HG03342 (cell line): ENCODE measurements around the gene ZNF385C.
A peak's percentile ranks its signal among the peaks of the same experiment; 100 is the strongest.
"Not testable (repeated sequence)": the region's sequence is repeated elsewhere in the genome, so short reads cannot be mapped to it uniquely, and the experiment has no call there.

Experiments
- ATAC-seq: cut with Tn5 transposase; IDR thresholded peaks from one replicate; pipeline ENCODE4 v1.9.1; 2021; ENCODE audit warnings: mild to moderate bottlenecking, moderate library complexity; ENCODE audit not compliant: unreplicated experiment

The ZNF385C gene

DNA sequence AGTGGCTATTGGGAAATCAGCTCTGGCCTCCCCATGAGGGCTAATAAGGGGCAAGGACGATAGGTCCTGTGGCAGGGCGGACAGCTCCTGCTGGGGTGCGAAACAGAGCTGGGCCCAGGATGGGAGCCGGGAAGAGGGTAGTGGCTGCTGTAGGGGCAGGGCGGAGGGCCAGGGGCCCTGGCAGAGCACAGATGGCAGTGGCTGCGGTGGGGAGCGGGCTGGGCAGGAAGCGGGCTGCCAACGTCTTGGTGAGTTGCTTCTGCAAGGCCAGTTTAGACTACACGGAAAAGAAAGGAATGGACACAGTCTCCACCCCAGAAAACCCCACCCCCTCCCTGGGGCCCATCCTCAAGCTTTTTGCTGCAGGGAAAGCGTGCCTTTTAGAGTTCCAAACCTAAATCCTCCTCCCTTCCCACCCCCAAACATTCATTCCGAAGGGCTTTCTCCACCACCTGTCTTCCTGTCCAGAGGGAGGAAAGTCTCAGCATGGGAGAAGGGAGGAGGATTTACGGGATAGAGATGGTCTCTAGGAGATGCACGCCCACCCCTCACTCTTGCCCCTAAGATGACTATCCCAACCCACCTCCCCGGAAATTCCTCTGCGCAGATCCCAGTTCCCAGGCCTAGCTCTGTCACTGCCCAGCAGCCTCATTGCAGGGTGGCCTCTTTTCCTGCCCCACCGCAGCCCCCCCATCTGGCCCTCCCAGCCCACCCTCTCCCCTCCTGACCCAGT is 71.2 kb downstream of the ZNF385C start:
- no peak for ATAC-seq

DNA sequence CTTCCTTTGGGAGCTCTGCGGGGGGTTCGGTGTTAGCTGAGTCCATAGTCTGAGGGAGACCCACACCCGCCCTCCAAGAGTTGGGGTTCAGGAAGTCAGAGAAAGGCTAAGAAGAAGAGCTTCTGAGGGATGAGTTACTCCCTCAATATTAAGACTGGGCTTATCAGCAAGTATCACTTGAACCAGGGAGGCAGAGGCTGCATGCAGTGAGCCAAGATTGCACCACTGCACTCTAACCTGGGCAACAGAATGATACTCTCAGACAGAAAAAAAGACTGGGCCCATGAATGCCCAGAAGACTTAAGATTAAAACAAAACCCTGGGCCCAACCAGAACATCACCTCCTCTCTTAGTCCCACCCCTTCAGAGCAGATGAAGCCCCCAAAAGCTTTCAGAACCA is 72.3 kb downstream of the ZNF385C start:
- ATAC-seq: no peak

DNA sequence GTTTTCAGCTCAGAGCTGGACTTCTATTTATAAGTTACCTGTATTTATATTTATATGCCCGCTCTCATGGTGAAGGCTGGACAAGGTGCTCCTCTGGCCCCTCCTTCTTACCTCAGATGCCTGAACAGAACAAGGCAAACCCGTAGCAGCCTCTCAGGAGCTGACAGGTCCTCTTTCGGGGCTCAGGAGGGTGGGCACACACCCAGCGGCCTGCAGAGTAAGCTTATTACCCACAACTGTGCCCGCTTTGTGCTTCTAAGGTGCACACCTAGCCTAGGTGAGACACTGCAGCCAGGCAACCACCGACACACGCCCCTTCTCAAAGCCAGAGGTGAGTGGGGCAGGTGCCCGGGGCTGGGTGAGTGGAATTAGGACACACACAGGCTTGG is 73.1 kb downstream of the ZNF385C start:
- no peak for ATAC-seq

DNA sequence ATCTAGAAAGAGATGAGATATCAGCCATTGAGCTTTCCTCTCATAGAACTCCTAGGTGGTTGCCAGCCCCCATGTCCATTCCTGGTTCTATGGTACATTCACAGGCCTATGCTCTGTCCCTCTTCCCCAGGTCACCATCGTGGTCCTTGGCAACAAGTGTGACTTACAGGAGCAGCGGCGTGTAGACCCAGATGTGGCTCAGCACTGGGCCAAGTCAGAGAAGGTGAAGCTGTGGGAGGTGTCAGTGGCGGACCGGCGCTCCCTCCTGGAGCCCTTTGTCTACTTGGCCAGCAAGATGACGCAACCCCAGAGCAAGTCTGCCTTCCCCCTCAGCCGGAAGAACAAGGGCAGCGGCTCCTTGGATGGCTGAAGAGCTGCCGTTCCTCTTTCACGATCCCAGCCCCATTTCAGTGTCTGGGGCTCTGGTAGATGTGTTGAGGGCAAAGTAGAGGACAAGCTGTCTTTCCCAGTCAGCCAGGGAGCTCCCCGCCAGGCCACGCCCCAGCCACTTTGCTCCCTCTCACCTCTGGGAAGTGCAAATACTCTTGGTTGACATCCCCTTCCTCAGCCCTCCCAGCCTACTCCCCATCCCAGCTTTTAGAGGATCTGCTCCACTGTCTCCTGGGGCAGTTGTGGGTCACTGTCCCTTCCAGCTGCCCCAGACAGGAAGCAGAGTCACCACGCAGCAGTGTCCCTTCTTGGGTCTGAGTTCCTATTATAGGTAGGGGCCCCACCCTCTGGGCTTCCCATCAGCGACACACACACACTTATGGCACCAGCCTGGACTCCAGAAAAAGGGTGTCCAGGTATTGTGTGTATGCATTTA is 74.5 kb downstream of the ZNF385C start:
- no peak for ATAC-seq

DNA sequence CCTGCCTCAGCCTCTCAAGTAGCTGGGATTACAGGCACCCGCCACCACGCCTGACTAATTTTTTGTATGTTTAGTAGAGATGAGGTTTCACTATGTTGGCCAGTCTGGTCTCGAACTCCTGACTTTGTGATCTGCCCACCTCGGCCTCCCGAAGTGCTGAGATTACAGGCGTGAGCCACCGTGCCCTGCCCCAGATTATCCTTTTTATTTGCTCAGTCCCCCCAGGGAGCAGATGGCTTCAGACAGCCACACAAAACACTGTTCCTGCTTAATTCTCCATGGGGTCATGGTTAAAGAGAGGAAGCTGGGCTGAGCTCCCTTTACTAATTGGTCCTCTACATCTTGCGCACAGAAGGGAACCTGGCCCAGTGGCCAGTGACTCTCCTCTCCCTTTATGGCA is 77.4 kb downstream of the ZNF385C start:
- ATAC-seq: not testable (repeated sequence)

DNA sequence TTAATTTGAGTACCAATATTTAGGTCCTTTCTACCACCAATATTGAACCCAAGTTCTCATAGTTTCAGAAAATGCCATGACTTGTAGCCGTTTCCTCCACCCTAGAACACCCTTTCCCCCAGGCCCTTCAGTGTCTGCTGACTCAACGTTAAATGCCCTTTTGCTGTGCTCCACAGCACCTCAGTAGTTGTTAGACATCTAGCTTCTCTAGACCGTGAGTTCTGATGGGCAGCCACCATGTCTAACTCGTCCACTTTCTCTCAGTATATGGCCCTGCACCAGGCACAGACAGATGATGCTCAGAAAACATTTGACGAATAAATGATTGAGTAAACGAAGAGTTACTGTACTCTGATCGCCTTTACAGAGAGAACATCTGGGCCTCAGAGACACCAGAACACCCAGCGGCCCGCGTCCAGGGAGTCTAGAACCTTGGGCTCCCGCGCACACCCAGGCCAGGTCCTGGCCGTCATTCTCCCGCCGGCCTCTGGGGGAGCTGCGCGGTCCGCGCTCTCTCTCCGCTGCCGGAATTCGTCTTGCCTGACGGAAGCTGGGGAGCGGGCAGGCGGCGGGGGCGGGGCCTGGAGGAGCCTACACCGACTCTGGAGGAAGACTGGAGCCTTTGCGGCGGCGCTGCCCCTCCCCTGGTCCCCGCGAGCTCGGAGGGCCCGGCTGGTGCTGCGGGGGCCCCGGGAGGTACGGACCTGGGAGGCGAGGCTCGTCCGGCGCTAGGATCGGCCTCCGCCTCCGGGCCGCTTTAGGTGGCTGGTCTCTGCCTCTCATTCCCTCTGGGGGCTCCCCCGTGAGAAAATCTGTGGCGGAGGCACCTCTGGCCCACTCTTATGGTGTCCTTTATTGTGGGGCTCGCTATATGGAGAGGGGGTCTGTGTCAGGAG is 78.5 kb downstream of the ZNF385C start, which contains the start of gene NKIRAS2:
TSS of gene NKIRAS2 (plus strand) at position 582 of the 896 bp plus-strand sequence. CDS start 1,488 bp downstream, outside the sequence.
- ATAC-seq: peak; percentile 61

DNA sequence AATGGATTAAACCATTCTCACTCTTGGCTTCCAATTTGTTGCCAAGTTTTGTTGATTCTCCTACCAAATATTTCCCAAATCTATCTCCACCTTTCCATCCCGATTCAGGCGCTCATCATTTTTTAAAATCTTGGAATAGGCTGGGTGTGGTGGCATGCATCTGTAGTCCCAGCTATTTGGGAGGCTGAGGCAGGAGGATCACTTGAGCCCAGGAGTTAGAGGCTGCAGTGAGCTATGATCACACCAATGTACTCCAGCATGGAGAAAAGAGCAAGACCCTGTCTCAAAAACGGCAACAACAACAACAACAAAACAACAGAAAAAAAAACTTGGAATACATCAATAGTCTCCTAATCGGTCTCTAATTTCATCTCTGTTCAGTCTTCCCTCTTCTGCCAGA is 79.3 kb downstream of the ZNF385C start:
- no peak for ATAC-seq

DNA sequence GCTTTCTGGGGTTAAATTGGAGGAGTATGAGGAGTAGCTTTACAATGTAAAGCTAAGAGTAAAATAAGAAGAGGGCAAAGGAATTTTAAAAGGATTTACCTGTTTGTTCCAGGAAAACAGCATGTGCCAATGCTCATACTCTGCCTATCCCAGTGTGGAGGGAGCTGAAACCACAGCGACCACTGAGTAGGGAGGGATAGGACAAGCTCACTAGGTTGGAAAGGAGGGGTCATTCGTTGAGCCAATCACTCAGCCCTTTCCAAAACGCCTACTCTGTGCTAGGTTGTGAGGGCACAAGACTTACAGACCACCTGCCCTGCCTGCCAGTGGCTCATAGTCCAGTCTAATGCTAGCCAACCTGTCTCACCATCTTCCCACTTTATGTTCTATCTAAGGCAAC is 79.9 kb downstream of the ZNF385C start:
- no peak for ATAC-seq

DNA sequence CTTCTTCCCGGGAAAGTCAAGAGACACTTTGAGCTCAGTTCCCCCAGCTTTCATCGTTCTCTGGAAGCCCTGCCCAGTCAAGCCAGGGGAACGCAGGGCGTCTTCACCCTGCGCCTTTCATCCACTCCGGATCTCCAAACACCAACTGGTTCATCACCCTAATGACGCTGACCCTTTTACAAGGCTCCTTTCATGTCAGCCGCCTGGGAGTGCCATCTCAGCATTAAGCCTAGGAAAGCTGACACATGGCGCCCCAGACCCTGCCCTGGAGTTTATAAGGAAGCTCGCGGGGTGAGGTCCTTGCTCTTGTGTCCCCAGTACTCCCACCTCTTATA is 80.4 kb downstream of the ZNF385C start:
- ATAC-seq: peak; percentile 4

DNA sequence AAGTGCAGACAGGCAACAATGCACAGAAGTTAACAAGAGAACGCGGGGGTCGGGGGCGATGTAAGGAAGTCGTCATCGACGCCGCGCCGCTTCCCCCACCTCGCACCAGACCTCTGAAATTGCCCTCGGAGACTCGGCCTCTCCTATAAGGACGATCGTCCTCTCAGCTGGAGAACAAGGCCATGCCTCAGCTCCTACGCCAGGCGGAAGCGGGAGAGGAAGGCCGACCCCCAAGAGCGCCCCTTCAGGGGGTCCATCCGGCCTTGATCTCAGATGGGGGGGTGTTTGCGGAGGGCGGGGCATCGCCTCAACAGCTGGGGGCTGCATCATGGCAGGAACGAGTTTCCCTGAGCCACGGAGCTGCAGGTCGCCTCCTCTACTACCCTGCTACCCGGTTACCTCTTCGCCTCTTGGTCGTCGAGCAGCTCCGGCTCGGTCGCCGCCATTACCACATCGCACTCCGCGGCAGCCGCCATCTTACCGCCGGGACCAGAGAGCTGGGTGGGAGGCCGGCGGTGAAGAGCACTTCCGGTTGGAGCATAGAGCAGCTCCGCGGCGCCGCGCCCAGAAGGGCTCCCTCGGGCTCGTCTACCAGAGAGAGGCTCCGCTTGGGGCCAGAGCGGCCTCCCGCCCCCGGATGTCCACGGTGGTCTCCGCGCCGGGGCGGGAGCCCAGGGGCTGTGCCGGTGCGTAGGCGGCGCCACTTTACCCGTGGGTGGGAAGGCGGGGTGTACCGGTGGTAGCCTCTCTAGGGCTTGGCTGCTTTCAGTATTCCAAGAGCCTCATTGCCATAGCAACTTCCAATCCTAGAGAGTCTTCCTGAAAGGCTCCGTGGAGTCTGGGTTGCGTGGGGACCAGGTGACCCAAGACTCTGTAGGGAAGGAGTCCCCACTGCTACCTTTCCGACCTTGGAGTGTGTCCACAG is 81.1 kb downstream of the ZNF385C start, which contains the start of gene DNAJC7:
TSS of gene DNAJC7 (minus strand) at position 499 of the 925 bp plus-strand sequence. CDS start at position 476, 23 bp downstream.
- peak; percentile 76 for ATAC-seq

DNA sequence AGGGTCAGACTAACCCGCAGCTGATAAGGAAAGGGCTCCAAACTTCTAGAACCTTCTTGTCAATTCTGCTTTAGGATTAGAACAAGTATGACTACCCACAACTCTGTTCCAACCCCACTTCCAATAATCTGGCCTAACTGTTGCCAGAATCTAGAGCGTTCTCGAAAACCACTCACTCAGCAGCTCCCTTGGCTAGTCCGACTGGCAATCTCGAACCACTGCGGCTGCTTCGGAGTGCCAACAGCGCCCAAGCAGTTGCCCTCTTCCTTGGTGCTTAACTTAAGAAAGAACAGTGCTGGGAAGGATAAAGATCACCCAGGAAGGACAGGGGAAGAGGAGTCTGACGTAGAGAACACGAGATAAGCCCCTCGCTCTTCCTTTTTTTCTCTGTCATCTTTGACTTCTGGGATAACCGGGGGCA is 81.9 kb downstream of the ZNF385C start:
- ATAC-seq: no peak

DNA sequence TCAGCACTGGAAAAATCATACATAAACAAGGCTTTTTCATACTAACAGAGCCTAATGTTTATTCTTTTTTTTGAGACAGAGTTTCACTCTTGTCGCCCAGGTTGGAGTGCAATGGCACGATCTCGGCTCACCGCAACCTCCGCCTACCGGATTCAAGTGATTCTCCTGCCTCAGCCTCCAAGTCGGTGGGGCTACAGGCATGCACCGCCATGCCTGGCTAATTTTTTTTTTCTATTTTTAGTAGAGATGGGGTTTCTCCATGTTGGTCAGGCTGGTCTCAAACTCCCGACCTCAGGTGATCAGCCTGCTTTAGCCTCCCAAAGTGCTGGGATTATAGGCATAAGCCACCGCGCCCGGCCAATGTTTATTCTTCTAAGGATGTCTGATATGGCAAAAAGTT is 84.5 kb downstream of the ZNF385C start:
- not testable (repeated sequence) for ATAC-seq

DNA sequence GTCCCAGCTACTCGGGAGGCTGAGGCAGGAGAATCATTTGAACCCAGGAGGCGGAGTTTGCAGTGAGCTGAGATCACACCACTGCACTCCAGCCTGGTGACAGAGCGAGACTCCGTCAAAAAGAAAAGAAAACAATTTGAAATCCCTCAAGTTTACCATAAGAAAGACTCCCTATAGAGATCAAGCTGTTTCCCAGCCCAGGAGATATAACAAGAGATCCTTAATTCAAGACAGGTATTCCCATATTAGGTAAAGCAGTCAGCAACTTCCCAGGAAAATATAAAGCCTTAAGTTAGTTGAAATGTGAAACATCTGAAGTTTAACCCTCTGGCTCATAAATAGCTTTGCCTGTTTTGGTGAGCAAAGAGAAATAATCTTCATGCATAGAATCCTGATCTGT is 85.9 kb downstream of the ZNF385C start:
- ATAC-seq: not testable (repeated sequence)

DNA sequence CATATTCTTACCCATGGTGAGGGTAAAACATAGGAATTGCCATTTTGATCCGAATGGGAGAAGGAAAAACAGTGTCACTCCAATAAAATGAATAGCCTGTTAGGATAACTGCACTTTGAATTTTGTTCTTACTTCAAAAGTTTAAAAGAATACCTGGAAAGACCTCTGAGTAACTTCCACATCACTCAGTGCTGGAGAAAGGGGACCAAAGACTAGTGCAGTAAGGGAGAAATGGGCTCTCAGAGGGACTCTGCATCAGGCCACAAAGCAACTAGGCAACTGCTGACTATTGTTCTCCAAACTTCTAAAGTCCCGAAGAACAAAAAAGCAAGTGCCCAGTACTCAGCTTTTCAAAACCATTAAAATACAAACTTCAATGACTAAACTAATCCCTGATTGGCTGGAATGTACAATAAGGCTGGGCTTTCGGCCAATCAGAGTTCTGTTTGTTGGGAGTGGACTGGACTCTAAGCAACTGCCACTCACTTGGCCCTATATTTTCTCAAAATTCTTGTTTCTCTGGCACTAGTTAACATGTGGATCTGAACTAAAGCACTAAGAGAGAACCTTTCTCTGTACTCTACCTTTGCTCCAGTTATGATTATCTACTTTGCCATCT is 87.3 kb downstream of the ZNF385C start:
- ATAC-seq: no peak

DNA sequence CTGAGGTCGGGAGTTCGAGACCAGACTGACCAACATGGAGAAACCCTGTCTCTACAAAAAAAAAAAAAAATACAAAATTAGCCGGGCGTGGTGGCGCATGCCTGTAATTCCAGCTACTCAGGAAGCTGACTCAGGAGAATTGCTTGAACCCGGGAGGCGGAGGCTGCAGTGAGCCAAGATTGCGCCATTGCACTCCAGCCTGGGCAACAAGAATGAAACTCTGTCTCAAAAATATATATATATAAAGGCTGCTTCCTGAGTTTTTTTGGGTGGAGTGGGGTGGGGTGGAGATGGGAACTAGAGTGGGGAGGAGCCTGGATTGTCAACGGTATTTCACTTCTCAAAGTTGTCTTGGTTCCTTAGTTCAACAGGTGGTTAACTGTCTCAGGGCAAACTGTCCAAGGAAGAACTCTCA is 88.0 kb downstream of the ZNF385C start:
- ATAC-seq: not testable (repeated sequence)

DNA sequence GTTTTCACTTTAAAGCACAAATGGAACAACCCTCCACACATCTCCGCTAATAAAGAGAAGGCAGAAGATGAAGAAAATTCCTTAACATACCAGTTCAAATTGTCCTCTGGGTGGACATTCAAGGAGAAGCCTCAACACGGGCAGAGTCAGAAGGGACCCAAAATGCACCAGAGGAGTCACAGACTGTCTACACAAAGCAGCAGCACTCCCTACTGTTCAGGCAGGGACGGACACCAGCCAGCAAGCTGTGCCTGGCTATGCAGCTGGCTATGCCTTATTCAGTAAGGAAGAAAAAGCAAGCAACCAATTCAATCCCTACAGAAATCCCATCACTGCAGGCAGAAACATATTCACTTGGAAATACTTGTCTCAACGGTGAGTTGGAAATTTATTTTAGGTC is 89.1 kb downstream of the ZNF385C start:
- ATAC-seq: no peak

DNA sequence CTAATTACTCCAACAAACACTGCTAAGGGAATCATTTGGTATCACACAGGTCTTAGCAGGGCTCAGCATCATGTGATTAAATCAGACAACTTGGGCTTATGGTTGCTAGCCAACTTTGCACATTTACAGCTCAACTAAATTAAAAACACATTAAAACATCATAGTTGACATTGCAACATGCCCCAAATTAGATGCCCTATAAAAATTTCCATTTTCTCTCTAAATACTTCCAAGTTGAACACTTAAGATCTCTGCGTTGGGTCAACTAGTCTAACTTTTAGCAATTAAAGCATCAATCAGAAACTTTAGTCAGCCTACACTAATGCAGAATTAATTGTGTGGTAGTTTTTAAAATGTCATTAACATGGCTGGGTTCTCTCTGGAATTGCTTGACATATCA is 93.1 kb downstream of the ZNF385C start:
- ATAC-seq: no peak

DNA sequence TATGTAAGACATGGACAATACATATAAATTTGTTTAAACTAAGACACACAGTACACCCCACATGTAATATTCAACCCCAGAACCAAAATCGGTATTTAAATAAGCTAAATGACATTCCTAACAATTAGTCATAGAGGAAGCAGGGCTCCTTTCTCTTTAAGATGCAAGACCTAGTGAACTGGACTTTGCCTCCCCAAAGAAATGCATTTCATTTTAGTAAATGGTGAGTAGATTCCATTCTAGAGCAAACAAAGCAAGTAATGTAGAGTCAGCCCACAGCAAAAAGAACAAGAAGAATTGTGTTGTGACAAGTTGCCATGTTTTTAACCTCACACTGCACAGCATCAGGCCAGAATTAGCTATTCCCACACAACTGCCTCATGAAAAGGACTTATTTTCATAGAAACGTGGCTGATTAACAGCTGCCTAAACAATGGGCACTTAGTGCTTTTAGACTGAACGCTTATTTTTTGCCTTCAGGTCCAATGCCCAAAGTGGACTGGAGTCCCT is 95.4 kb downstream of the ZNF385C start:
- ATAC-seq: no peak

DNA sequence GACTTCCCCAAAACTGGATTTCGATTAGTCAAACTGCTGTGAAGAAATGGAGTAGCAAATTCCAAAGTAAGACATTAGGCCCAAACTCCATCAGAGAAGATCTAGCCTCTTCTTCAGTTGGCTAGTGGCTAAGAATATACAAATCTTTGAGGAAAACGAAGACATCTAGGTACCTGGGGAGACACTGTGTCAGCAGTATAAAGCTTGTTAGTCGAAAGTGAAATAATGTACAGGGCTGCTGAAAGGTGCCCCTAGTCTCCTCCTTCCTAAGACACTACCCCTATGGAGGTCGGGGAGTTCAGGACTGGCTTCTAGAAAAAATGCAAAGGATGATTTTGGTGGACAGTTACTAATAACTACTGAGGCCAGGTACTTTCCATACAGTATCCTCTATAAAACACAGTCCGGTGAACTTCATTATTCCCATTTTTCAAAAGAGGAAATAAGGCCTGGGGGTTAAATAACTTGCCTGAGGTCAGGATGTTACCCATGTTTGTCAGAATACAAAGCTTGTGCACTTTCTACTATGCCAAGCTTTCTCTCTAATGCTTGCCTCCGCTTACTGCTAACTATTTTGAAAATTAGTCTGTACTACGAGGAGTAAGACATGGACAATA is 96.0 kb downstream of the ZNF385C start:
- ATAC-seq: no peak
